ENCODE results near the gene ASB14. TPM values are rescaled to one million over a fixed set of nuclear protein-coding genes. Genes with fewer than 3 reads are reported as not detected.

ASB14 gene
- total and polyA plus RNA-seq, 2 donors from 2014 or later: not detected

GRCh38 chr3:57261119-57261518 is 31.4 kb downstream of the ASB14 start:
- no peak overlapping the region for H3K4me3 ChIP-seq (ENCODE audit: low read length in 3 of 3)
- TF ChIP-seq CTCF (IDR thresholded peaks at IDR 0.05; ENCODE audit: borderline replicate concordance, extremely low read depth, insufficient read depth): no peak
- FAIRE-seq (no peak), DNase-seq (no peak)
- H3K4me1 ChIP-seq (ENCODE audit: control insufficient read depth in 2 of 3, insufficient read depth in 2 of 3, low read depth in 1 of 3, low read length in 3 of 3): no peaks in the 10 kb centered on the region
- H3K9me3 ChIP-seq (ENCODE audit: control insufficient read depth in 2 of 3, insufficient read depth in 1 of 3, low read length in 3 of 3): no peaks in the 10 kb centered on the region
- intact Hi-C loops (cut with DNase I): no loop called here
- no peaks in the 10 kb centered on the region for H3K27me3 ChIP-seq (ENCODE audit: control insufficient read depth, insufficient read depth, low read length)
- H3K9ac ChIP-seq (ENCODE audit: low read length in 3 of 3): no peak overlapping the region
- peaks cover 13 to 34% (median 16%) of the 10 kb centered on the region in 3 donors for H3K36me3 ChIP-seq (ENCODE audit: control insufficient read depth in 2 of 3, insufficient read depth in 3 of 3, low read length in 3 of 3)
- H3K27ac ChIP-seq (ENCODE audit: low read depth in 2 of 2, low read length in 2 of 2): no peak overlapping the region

- no peak for DNase-seq
Observed at GRCh38 chr3:57257678-57258077, 34.8 kb downstream of the ASB14 start.

GRCh38 chr3:57256844-57257243 is 35.6 kb downstream of the ASB14 start:
- Histone ChIP-seq H3K27ac (ENCODE audit: low read depth in 2 of 2, low read length in 2 of 2) (no peak overlapping the region), H3K4me1 (ENCODE audit: control insufficient read depth in 2 of 3, insufficient read depth in 2 of 3, low read depth in 1 of 3, low read length in 3 of 3) (no peaks in the 10 kb centered on the region), H3K27me3 (ENCODE audit: control insufficient read depth, insufficient read depth, low read length) (no peaks in the 10 kb centered on the region), H3K9ac (ENCODE audit: low read length in 3 of 3) (no peak overlapping the region), H3K9me3 (ENCODE audit: control insufficient read depth in 2 of 3, insufficient read depth in 1 of 3, low read length in 3 of 3) (no peaks in the 10 kb centered on the region), H3K36me3 (ENCODE audit: control insufficient read depth in 2 of 3, insufficient read depth in 3 of 3, low read length in 3 of 3) (peaks cover 5 to 29% (median 10%) of the 10 kb centered on the region in 3 donors), H3K4me3 (ENCODE audit: low read length in 3 of 3) (no peak overlapping the region)
- TF ChIP-seq CTCF (IDR thresholded peaks at IDR 0.05; ENCODE audit: borderline replicate concordance, extremely low read depth, insufficient read depth): no peak
- intact Hi-C loops (cut with DNase I): no loop called here
- no peak for FAIRE-seq
- no peak for DNase-seq

More at GRCh38 chr3:57257678-57258077, 34.8 kb downstream of the ASB14 start:
- intact Hi-C loops (cut with DNase I): no loop called here
- no peaks in the 10 kb centered on the region for H3K4me1 ChIP-seq (ENCODE audit: control insufficient read depth in 2 of 3, insufficient read depth in 2 of 3, low read depth in 1 of 3, low read length in 3 of 3)
- no peaks in the 10 kb centered on the region for H3K27me3 ChIP-seq (ENCODE audit: control insufficient read depth, insufficient read depth, low read length)
- H3K27ac ChIP-seq (ENCODE audit: low read depth in 2 of 2, low read length in 2 of 2): no peak overlapping the region
- H3K9me3 ChIP-seq (ENCODE audit: control insufficient read depth in 2 of 3, insufficient read depth in 1 of 3, low read length in 3 of 3): no peaks in the 10 kb centered on the region
- peaks cover 5 to 32% (median 10%) of the 10 kb centered on the region in 3 donors for H3K36me3 ChIP-seq (ENCODE audit: control insufficient read depth in 2 of 3, insufficient read depth in 3 of 3, low read length in 3 of 3)
- no peak overlapping the region for H3K4me3 ChIP-seq (ENCODE audit: low read length in 3 of 3)
- H3K9ac ChIP-seq (ENCODE audit: low read length in 3 of 3): no peak overlapping the region
- no peak for TF ChIP-seq CTCF (IDR thresholded peaks at IDR 0.05; ENCODE audit: borderline replicate concordance, extremely low read depth, insufficient read depth)
- no peak for FAIRE-seq

- Histone ChIP-seq H3K4me3 (ENCODE audit: low read length in 3 of 3) (no peak overlapping the region), H3K4me1 (ENCODE audit: control insufficient read depth in 2 of 3, insufficient read depth in 2 of 3, low read depth in 1 of 3, low read length in 3 of 3) (no peaks in the 10 kb centered on the region), H3K36me3 (ENCODE audit: control insufficient read depth in 2 of 3, insufficient read depth in 3 of 3, low read length in 3 of 3) (peaks cover 0 to 19% (median 3%) of the 10 kb centered on the region in 3 donors), H3K27ac (ENCODE audit: low read depth in 2 of 2, low read length in 2 of 2) (no peak overlapping the region), H3K27me3 (ENCODE audit: control insufficient read depth, insufficient read depth, low read length) (no peaks in the 10 kb centered on the region), H3K9me3 (ENCODE audit: control insufficient read depth in 2 of 3, insufficient read depth in 1 of 3, low read length in 3 of 3) (no peaks in the 10 kb centered on the region), H3K9ac (ENCODE audit: low read length in 3 of 3) (no peak overlapping the region)
- peak in 1 of 5 donors; percentile 7 for DNase-seq
- no peak for FAIRE-seq
- intact Hi-C loops (cut with DNase I): no loop called here
- no peak for TF ChIP-seq CTCF (IDR thresholded peaks at IDR 0.05; ENCODE audit: borderline replicate concordance, extremely low read depth, insufficient read depth)
Observed at GRCh38 chr3:57252404-57252803, 40.1 kb downstream of the ASB14 start.
